Measurements from ENCODE around the gene PEPD.

Gene PEPD

GRCh38 chr19:33408538-33409434 is 112.8 kb downstream of the PEPD start:
- no peak for DNase-seq (ENCODE audit: low read depth in 2 of 2, low spot score in 1 of 2)

GRCh38 chr19:33408116-33408515 is 113.5 kb downstream of the PEPD start:
- no peak for DNase-seq (ENCODE audit: low read depth in 2 of 2, low spot score in 1 of 2)

GRCh38 chr19:33407716-33408115 is 113.9 kb downstream of the PEPD start:
- DNase-seq (ENCODE audit: low read depth in 2 of 2, low spot score in 1 of 2), result no peak

GRCh38 chr19:33407140-33407551 is 114.4 kb downstream of the PEPD start:
- DNase-seq (ENCODE audit: low read depth in 2 of 2, low spot score in 1 of 2), result no peak

- peak; percentile 40 to 70 for DNase-seq (ENCODE audit: low read depth in 2 of 2, low spot score in 1 of 2)
Observed at GRCh38 chr19:33406521-33407139, 115.0 kb downstream of the PEPD start.

GRCh38 chr19:33405553-33406461 is 115.8 kb downstream of the PEPD start:
- DNase-seq (ENCODE audit: low read depth in 2 of 2, low spot score in 1 of 2), result no peak

- DNase-seq (ENCODE audit: low read depth in 2 of 2, low spot score in 1 of 2), result no peak
Observed at GRCh38 chr19:33405254-33405552, 116.4 kb downstream of the PEPD start.

- no peak for DNase-seq (ENCODE audit: low read depth in 2 of 2, low spot score in 1 of 2)
Observed at GRCh38 chr19:33404506-33405253, 116.9 kb downstream of the PEPD start.

- no peak for DNase-seq (ENCODE audit: low read depth in 2 of 2, low spot score in 1 of 2)
Observed at GRCh38 chr19:33403973-33404304, 117.7 kb downstream of the PEPD start.

- DNase-seq (ENCODE audit: low read depth in 2 of 2, low spot score in 1 of 2), result no peak
Observed at GRCh38 chr19:33403221-33403972, 118.2 kb downstream of the PEPD start.

GRCh38 chr19:33402421-33403220 is 119.0 kb downstream of the PEPD start:
- DNase-seq (ENCODE audit: low read depth in 2 of 2, low spot score in 1 of 2), result no peak

- no peak for DNase-seq (ENCODE audit: low read depth in 2 of 2, low spot score in 1 of 2)
Observed at GRCh38 chr19:33401683-33402420, 119.7 kb downstream of the PEPD start.

GRCh38 chr19:33400856-33401682 is 120.5 kb downstream of the PEPD start:
- DNase-seq (ENCODE audit: low read depth in 2 of 2, low spot score in 1 of 2), result no peak

GRCh38 chr19:33399745-33400681 is 121.6 kb downstream of the PEPD start:
- DNase-seq (ENCODE audit: low read depth in 2 of 2, low spot score in 1 of 2), result no peak

- no peak for DNase-seq (ENCODE audit: low read depth in 2 of 2, low spot score in 1 of 2)
Observed at GRCh38 chr19:33399081-33399744, 122.4 kb downstream of the PEPD start.

GRCh38 chr19:33398361-33399060 is 123.1 kb downstream of the PEPD start:
- no peak for DNase-seq (ENCODE audit: low read depth in 2 of 2, low spot score in 1 of 2)
